NCI-H146 treated with DMSO at 0.1 percent for 48 hours (cell line): ENCODE data around the gene GNB1.
"Not testable (repeated sequence)": the region's sequence is repeated elsewhere in the genome, so short reads cannot be mapped to it uniquely, and the experiment has no call there.

Experiments used
- DNase-seq: peaks from one replicate; lab custom pipeline; 2025; ENCODE audit not compliant: unreplicated experiment; lab: John Stamatoyannopoulos, UW

The GNB1 gene

GRCh38 chr1:1892079-1892762 is 1.3 kb upstream of the GNB1 start:
- no peak for DNase-seq

DNA sequence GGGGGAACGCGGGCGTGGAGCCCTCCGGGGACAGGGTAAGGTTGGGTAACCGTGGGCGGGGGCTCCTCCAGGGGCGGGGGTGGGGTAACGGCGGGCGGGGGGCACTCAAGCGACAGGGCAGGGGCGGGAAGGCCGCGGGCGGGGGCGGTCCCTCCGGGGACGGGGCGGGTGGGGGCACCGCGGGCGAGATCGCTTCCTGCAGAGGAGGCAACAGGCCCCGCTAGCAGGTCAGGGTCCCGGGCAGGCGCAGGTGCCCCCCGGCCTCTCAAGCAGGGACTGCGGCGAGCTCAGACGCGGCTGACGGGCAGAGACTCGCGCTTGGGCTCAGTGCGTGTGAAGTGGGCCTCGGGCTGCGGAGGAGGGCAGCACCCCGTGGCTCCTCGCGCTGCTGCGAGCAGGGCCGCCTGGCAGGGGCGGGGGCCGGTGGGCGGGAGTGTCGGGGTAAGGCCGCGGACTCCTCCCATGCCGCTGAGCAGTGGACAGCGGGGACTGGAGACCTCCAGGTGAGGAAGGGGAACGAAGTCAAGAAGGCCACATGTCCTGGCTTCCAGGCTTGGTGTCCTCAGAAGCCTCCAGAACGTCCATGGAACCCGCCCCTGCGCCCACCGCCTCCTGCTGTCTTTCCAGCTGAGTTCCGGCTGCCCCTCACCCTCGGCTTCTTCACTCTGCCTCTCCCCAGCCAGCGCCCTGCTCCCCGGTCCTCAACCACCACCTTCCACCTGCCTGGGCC is 627 bp upstream of the GNB1 start:
- DNase-seq: peak; percentile 35

GRCh38 chr1:1889847-1890505 is 911 bp downstream of the GNB1 start:
- DNase-seq: no peak

DNA sequence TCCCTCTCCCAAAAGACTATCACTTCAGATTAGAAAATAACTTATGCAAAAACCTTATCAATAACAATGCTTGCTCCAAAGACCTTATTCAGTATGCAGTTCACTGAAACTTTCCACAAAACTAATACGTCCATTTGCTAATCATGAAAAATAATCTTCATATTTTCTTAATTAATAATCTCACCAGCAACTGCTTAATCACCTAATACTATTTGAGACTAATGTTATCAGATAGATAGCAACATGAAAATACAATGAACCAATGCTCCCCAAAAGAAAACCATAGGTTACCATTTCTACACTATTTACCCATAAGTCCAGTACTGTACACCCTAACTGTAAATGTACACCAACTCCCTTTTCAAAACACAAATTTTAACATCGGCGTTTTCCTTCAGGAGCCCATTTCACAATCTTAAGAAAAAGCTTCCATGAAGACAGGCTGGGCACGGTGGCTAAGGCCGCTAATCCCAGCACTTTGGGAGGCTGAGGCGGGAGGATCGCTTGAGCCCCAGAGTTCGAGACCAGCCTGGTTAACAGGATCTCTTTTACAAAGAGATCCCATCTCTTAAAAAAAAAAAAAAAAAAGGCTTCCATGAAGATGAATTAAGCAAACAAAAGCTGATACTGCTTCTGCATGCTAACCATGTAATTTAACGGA is 1.7 kb downstream of the GNB1 start:
- DNase-seq: no peak

- not testable (repeated sequence) for DNase-seq
These were observed 7.0 kb downstream of the GNB1 start for GRCh38 chr1:1883890-1884289.

DNA sequence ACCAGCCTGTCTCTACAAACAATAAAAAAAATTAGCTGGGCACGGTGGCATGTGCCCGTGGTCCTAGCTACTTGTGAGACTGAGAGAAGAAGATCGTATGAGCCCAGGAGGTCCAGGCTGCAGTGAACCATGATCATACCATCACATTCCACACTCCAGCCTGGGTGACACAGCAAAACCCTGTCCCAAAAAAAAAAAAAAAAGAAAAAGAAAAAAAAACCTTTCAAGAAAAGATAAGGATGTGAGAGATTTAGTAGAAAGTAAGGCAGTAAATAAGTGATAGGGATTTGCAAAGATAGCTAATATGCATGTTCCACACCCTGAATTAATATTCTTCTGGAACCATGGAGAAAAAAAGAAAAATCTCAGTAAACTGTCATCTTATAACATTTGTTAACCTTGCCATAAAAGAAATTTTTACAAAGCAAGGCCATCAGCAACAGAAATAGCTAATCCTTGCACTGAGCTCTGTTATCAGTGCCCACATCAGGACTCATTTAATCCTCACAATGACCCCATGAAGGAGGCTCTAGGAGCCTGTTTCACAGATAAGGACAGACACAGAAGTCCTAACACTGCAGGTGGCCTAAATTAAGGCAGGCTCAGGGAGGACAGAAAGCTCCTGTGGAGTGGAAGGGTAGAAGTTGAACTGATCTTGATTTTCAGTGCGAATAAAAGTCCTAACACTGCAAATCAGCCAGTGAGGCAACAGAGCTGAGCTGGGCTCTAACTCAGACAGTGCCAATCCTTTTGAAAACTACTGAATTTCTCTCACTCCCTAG is 7.6 kb downstream of the GNB1 start:
- DNase-seq: no peak

GRCh38 chr1:1881727-1882126 is 9.2 kb downstream of the GNB1 start:
- DNase-seq: no peak

DNA sequence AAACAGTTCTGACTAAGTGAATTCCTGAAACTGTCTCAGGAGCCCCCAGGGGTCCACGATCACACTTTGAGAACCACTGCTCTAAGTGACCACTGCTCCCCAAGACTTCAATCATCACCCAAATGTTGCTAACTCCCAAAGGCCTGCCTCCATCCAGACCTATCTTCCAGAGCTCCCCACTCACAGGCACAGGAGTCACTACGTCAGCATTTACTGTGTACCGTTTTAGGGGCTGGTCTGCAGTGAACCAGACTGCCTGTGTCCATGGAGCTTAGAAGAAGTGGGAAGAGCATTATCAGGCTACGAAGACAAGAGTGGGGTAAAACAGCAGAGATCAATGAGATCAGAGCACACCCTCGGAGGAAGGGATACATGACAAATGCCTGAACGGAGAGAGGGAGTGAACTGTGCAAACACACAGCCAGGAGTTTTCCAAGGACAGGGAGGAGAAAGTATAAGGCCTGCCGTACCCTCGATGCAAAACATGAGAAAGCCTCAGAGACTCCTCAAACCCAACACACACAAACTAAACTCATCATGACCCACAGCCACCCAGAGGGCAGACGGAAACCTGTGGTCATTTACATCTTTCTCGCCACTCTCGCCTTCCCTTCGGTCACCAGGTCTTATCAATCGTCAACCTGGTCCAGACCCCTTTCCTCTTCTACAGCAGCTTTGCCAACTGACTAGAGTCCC is 10.1 kb downstream of the GNB1 start:
- no peak for DNase-seq

DNA sequence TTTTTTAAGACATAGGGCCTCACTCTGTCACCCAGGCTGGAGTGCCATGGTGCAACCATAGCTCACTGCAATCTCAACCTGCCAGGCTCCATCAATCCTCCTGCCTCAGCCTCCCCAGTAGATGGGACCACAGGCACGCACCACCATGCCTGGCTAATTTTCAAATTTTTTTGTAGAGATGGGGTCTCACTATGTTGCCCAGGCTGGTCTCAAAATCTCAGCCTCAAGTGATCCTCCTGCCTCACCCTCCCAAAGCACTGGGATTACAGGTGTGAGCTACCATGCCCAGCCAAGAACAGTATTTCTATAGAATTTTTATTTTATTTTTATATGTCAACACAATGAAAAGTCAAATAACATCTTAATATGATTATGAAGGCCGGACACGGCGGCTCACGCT is 10.9 kb downstream of the GNB1 start:
- DNase-seq: no peak

GRCh38 chr1:1877865-1878436 is 12.9 kb downstream of the GNB1 start:
- DNase-seq: no peak

DNA sequence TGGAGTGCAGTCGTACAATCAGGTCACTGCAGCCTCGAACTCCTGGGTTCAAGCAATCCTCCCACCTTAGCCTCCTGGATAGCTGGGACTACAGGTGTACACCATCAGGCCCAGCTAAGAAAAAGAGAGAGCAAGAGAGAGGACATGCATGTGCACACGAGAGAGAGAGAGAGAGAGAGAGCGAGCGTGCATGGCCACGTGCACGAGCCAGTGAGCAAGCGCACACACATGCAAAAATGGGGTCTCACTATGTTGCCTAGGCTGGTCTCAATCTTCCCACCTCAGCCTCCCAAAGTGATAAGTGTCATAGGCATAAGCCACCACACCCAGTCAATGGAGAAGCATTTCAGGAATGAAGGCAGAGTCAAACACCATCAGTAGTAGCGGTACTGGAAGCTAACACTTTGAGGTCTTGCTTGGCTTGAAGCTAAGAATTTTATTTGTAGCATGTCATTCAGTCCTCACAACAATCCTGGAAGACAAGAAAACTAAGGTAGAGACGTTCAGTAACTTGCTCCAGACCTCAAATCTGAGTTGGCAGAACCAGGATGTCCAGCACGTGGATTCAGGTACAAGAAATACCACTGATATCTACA is 14.5 kb downstream of the GNB1 start:
- no peak for DNase-seq

DNA sequence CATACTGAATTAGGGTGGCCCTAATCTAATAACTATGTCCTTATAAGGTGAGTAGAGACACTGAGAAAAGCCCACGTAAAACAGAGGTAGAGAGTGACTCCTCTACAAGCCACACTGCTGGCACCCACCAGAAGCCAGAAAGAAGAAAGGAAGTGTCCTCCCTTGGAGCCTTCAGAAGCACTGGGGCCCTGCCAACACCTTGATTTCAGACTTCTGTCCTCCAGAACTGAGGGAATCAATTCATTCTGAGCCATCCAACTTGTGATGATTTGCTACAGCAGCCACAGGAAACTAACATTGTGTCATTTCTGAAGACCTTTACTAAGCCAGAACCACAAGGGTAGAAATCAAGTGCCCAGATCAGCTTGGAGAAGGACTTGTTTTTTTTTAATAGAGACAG is 15.0 kb downstream of the GNB1 start:
- DNase-seq: no peak

- no peak for DNase-seq
These were observed 16.0 kb downstream of the GNB1 start for GRCh38 chr1:1874901-1875300.

DNA sequence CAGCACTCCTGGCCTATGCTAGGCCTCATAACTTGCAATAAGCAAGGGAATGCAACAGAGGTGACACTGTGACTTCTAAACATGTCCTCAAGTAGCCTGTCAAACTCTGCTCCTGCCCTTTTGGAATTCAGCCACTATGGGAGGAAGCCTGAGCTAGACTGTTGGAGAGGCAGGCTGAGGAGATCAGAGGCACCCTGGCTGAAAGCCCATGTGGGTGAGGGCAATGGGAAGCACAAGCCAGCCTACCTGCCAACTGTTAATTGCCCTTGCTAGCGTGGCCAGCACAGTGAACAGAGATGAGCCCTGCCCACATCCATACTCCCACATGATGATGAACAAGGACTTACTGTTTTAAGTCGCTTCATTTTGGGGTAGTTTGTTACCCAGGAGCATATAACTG is 17.7 kb downstream of the GNB1 start:
- DNase-seq: no peak

GRCh38 chr1:1872329-1872994 is 18.4 kb downstream of the GNB1 start:
- no peak for DNase-seq

DNA sequence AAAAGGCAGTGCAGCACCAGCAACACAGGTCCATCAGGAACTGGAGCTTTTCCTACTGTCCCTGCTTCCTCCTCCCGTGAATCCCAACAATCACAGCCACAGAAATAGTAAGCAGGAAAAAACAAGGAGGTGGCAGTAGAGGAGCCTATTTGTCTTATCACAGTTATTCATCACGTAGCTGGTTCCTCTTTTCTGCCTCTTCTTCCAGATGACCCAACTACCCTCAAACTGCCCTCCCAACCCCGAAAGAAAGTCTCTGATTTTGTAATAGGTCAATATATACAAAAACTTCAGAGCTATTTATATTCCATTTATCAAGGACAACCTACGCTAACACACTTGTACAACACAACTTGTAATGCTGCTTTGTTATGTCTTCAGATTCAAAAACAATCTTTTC is 21.4 kb downstream of the GNB1 start:
- no peak for DNase-seq

DNA sequence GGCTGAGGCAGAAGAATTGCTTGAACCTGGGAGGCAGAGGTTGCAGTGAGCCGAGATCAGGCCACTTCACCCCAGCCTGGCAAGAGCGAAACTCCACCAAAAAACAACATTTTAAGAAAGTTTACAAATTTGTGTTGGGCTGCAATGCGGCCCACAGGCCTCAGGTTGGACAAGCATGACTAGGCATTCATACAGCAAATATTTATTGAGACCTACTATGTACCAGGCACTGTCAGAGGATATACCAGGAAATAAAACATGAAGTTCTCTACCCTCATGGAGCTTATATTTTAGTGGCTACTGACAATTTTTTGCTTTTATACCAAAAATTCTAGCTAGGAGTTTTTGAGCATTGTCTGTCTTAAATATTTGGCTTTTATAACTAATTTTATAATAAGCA is 23.7 kb downstream of the GNB1 start:
- DNase-seq: no peak

GRCh38 chr1:1862905-1863547 is 27.9 kb downstream of the GNB1 start:
- DNase-seq: no peak
